ENCODE results near the gene ECI1. TPM values are rescaled to one million over a fixed set of nuclear protein-coding genes. Genes with fewer than 3 reads are reported as not detected.
A peak's percentile ranks its signal among the peaks of the same experiment; 100 is the strongest.

The ECI1 gene
- total RNA-seq, 2 experiments from 2014 or later, result 10.1 to 12.5 TPM

GRCh38 chr16:2296661-2297505, 45.5 kb upstream of the ECI1 start:
- no peaks in the 10 kb centered on the region for H3K9me3 Mint-ChIP-seq
- H3K4me3 Mint-ChIP-seq, result no peak overlapping the region
- peaks cover 7% of the 10 kb centered on the region for H3K36me3 Mint-ChIP-seq (ENCODE audit: low read depth)
- CTCF ChIA-PET, result no interaction called here
- POLR2A ChIA-PET, result no interaction called here
- Histone ChIP-seq H3K4me3 (ENCODE audit: low read length) (no peak overlapping the region), H3K36me3 (ENCODE audit: insufficient read depth, low read length) (peaks cover 2% of the 10 kb centered on the region), H3K4me1 (ENCODE audit: insufficient read depth, low read length) (peaks cover 3% of the 10 kb centered on the region), H3K27me3 (ENCODE audit: control insufficient read depth in 1 of 2, insufficient read depth in 2 of 2, low read length in 2 of 2) (no peaks in the 10 kb centered on the region), H3K27ac (ENCODE audit: low read depth in 1 of 2, low read length in 2 of 2) (no peak overlapping the region), H3K9me3 (ENCODE audit: control insufficient read depth in 1 of 2, insufficient read depth in 1 of 2, low read length in 2 of 2) (no peaks in the 10 kb centered on the region)
- no peak for TF ChIP-seq CTCF (IDR thresholded peaks at IDR 0.05)
- H3K27ac Mint-ChIP-seq, result no peak overlapping the region
- H3K27me3 Mint-ChIP-seq, result no peaks in the 10 kb centered on the region
- intact Hi-C loops (cut with DNase I, micrococcal nuclease), result no loop called here
- H3K4me1 Mint-ChIP-seq (ENCODE audit: low read depth), result no peaks in the 10 kb centered on the region
- peak in 2 of 14 experiments; percentile 1 to 22 for DNase-seq
- no peak for ATAC-seq (ENCODE audit: poor library complexity)

- ATAC-seq (ENCODE audit: poor library complexity) (no peak), DNase-seq (peak in 1 of 14 experiments; percentile 29)
- H3K9me3 Mint-ChIP-seq, result no peaks in the 10 kb centered on the region
- H3K4me1 Mint-ChIP-seq (ENCODE audit: low read depth), result no peaks in the 10 kb centered on the region
- intact Hi-C loops (cut with DNase I, micrococcal nuclease), result no loop called here
- H3K9me3 ChIP-seq (ENCODE audit: control insufficient read depth in 1 of 2, insufficient read depth in 1 of 2, low read length in 2 of 2), result no peaks in the 10 kb centered on the region
- CTCF ChIA-PET, result no interaction called here
- H3K4me1 ChIP-seq (ENCODE audit: insufficient read depth, low read length), result peaks cover 3% of the 10 kb centered on the region
- H3K27ac Mint-ChIP-seq, result no peak overlapping the region
- no peaks in the 10 kb centered on the region for H3K27me3 Mint-ChIP-seq
- POLR2A ChIA-PET, result interaction anchor here (0.7 kb wide), 1 partner anchor 134 kb away, joined by 3 read pairs; the partner anchor contains the start of gene CCNF
- H3K4me3 ChIP-seq (ENCODE audit: low read length), result no peak overlapping the region
- H3K27ac ChIP-seq (ENCODE audit: low read depth in 1 of 2, low read length in 2 of 2), result no peak overlapping the region
- H3K27me3 ChIP-seq (ENCODE audit: control insufficient read depth in 1 of 2, insufficient read depth in 2 of 2, low read length in 2 of 2), result no peaks in the 10 kb centered on the region
- TF ChIP-seq CTCF (IDR thresholded peaks at IDR 0.05), result no peak
- H3K4me3 Mint-ChIP-seq, result no peak overlapping the region
- H3K36me3 Mint-ChIP-seq (ENCODE audit: low read depth), result peaks cover 7% of the 10 kb centered on the region
- H3K36me3 ChIP-seq (ENCODE audit: insufficient read depth, low read length), result peaks cover 3% of the 10 kb centered on the region
Measured at GRCh38 chr16:2295056-2295798, 43.8 kb upstream of the ECI1 start.

GRCh38 chr16:2292221-2292620, 40.8 kb upstream of the ECI1 start:
- Histone ChIP-seq H3K9me3 (ENCODE audit: control insufficient read depth in 1 of 2, insufficient read depth in 1 of 2, low read length in 2 of 2) (no peaks in the 10 kb centered on the region), H3K27me3 (ENCODE audit: control insufficient read depth in 1 of 2, insufficient read depth in 2 of 2, low read length in 2 of 2) (no peaks in the 10 kb centered on the region), H3K4me1 (ENCODE audit: insufficient read depth, low read length) (peaks cover 3% of the 10 kb centered on the region), H3K36me3 (ENCODE audit: insufficient read depth, low read length) (peaks cover 7% of the 10 kb centered on the region), H3K4me3 (ENCODE audit: low read length) (no peak overlapping the region), H3K27ac (ENCODE audit: low read depth in 1 of 2, low read length in 2 of 2) (no peak overlapping the region)
- H3K27ac Mint-ChIP-seq, result no peak overlapping the region
- H3K36me3 Mint-ChIP-seq (ENCODE audit: low read depth), result peaks cover 7% of the 10 kb centered on the region
- TF ChIP-seq CTCF (IDR thresholded peaks at IDR 0.05), result no peak
- POLR2A ChIA-PET, result no interaction called here
- ATAC-seq (ENCODE audit: poor library complexity) (no peak), DNase-seq (no peak)
- no peaks in the 10 kb centered on the region for H3K4me1 Mint-ChIP-seq (ENCODE audit: low read depth)
- intact Hi-C loops (cut with DNase I, micrococcal nuclease), result no loop called here
- no peaks in the 10 kb centered on the region for H3K27me3 Mint-ChIP-seq
- no peak overlapping the region for H3K4me3 Mint-ChIP-seq
- H3K9me3 Mint-ChIP-seq, result no peaks in the 10 kb centered on the region
- CTCF ChIA-PET, result no interaction called here

Measured in CD4-positive, alpha-beta T cell (primary cell).